H1 (cell line): ENCODE results near the gene GGA1. TPM values are rescaled to one million over a fixed set of nuclear protein-coding genes. Genes with fewer than 3 reads are reported as not detected.

Source experiments
- CTCF ChIA-PET: fragments of 300-600 bp; sonication (Branson Sonifier 250); formaldehyde crosslinking; loops from one replicate; lab custom pipeline; 2021; ENCODE audit not compliant: partially characterized antibody; lab: Charles Lee
- POLR2A ChIA-PET: fragments of 300-600 bp; sonication (Branson Sonifier 250); formaldehyde crosslinking; loops from one replicate; lab custom pipeline; 2021; ENCODE audit warnings: inconsistent platforms; ENCODE audit not compliant: partially characterized antibody; lab: Charles Lee
- DNase-seq, 2 experiments: peaks; one replicate each; pipeline versions ENCODE4 v3.0.0 to v3.0.0-alpha.2; 2010 to 2022; ENCODE audit warnings: low spot score in 2 of 2, low read depth in 1 of 2, mixed read lengths in 1 of 2
- FAIRE-seq: peaks from 2 replicates; lab custom pipeline; 2011; peaks lifted over from hg19 to GRCh38; lab: Jason Lieb, UNC
- H2AFZ ChIP-seq: 2 replicates; pipeline ENCODE4 v1.8.1; 2012; ENCODE audit warnings: low read length, inconsistent platforms
- H2AK5ac ChIP-seq: 2 replicates; pipeline ENCODE4 v1.6.1; 2013; ENCODE audit warnings: low read depth, low read length
- H2BK120ac ChIP-seq: replicated peaks from 2 replicates; pipeline ENCODE3; 2013; ENCODE audit warnings: low read depth, low read length, inconsistent platforms
- H2BK12ac ChIP-seq: 2 replicates; pipeline ENCODE4 v1.6.1; 2013; ENCODE audit warnings: low read depth, low read length
- H2BK15ac ChIP-seq: 2 replicates; pipeline ENCODE4 v1.6.1; 2013; ENCODE audit warnings: low read length
- H2BK20ac ChIP-seq: 2 replicates; pipeline ENCODE4 v1.6.1; 2013; ENCODE audit warnings: low read length
- H2BK5ac ChIP-seq: 2 replicates; pipeline ENCODE4 v1.6.1; 2013; ENCODE audit warnings: low read depth, low read length
- H3K14ac ChIP-seq: 2 replicates; pipeline ENCODE4 v1.6.1; 2013; ENCODE audit warnings: inconsistent platforms; ENCODE audit not compliant: insufficient read length
- H3K18ac ChIP-seq: 2 replicates; pipeline ENCODE4 v1.6.1; 2013; ENCODE audit warnings: low read length; ENCODE audit errors: extremely low read depth
- H3K23ac ChIP-seq: 2 replicates; pipeline ENCODE4 v1.6.1; 2013; ENCODE audit warnings: inconsistent platforms; ENCODE audit not compliant: insufficient read length
- H3K23me2 ChIP-seq: 2 replicates; pipeline ENCODE4 v1.6.1; 2013; ENCODE audit warnings: low read depth, low read length
- H3K27ac ChIP-seq: 2 replicates; pipeline ENCODE4 v1.6.1; 2011; ENCODE audit warnings: low read depth, low read length, inconsistent platforms
- H3K27me3 ChIP-seq, 4 experiments: replicated peaks in 1 of 4; 1 replicate in 1 of 4; 2 replicates in 3 of 4; pipeline versions ENCODE4 v1.6.1 to v1.8.1; 2011 to 2013; ENCODE audit warnings: low read length in 3 of 4, mild to moderate bottlenecking in 3 of 4, inconsistent platforms in 2 of 4, mixed read lengths in 2 of 4, moderate library complexity in 1 of 4; ENCODE audit not compliant: control insufficient read depth in 3 of 4, insufficient read depth in 3 of 4; ENCODE audit errors: extremely low read depth in 1 of 4
- H3K36me3 ChIP-seq, 4 experiments: 2 replicates each; pipeline versions ENCODE4 v1.6.1 to v1.8.1; 2011 to 2013; ENCODE audit warnings: mild to moderate bottlenecking in 4 of 4, low read length in 3 of 4, moderate library complexity in 2 of 4, control low read depth in 1 of 4, inconsistent platforms in 1 of 4; ENCODE audit not compliant: insufficient read depth in 4 of 4, control insufficient read depth in 2 of 4
- H3K4ac ChIP-seq: replicated peaks from 2 replicates; pipeline ENCODE3; 2013; ENCODE audit warnings: low read length, low read depth, mixed read lengths, inconsistent platforms; ENCODE audit not compliant: insufficient read length
- H3K4me1 ChIP-seq, 4 experiments: replicated peaks in 1 of 4; 1 replicate in 1 of 4; 2 replicates in 3 of 4; pipeline versions ENCODE4 v1.6.1 to v1.8.1; 2011 to 2013; ENCODE audit warnings: low read length in 3 of 4, inconsistent platforms in 2 of 4, mixed read lengths in 1 of 4; ENCODE audit not compliant: insufficient read depth in 4 of 4, control insufficient read depth in 3 of 4
- H3K4me2 ChIP-seq, 2 experiments: 2 replicates each; pipeline versions ENCODE4 v1.6.1 to v1.8.1; 2011 to 2013; ENCODE audit warnings: low read depth in 2 of 2, low read length in 2 of 2, control low read depth in 1 of 2, inconsistent platforms in 1 of 2, mild to moderate bottlenecking in 1 of 2; ENCODE audit not compliant: insufficient read depth in 1 of 2
- H3K4me3 ChIP-seq, 4 experiments: fragments of 200-600, 300-600 bp in 1 of 4; sonication (generic), shearing (Covaris generic), sonication (Bioruptor Twin) in 1 of 4; 2 replicates each; pipeline versions ENCODE4 v1.5.1 to v1.8.1; 2011 to 2016; ENCODE audit warnings: low read length in 4 of 4, low read depth in 3 of 4, control low read depth in 2 of 4, inconsistent platforms in 2 of 4, mild to moderate bottlenecking in 2 of 4, mixed read lengths in 1 of 4, moderate library complexity in 1 of 4; ENCODE audit not compliant: insufficient read depth in 2 of 4; ENCODE audit errors: extremely low read depth in 1 of 4
- H3K56ac ChIP-seq: replicated peaks from 2 replicates; pipeline ENCODE3; 2013; ENCODE audit warnings: low read depth, mild to moderate bottlenecking, mixed read lengths, low read length, inconsistent platforms; ENCODE audit not compliant: insufficient read length
- H3K79me1 ChIP-seq: 2 replicates; pipeline ENCODE4 v1.6.1; 2013; ENCODE audit warnings: low read depth, low read length, control low read depth
- H3K79me2 ChIP-seq, 2 experiments: 2 replicates each; pipeline versions ENCODE4 v1.6.1 to v1.8.1; 2012 to 2013; ENCODE audit warnings: low read length in 2 of 2, mild to moderate bottlenecking in 2 of 2, inconsistent platforms in 1 of 2; ENCODE audit not compliant: insufficient read depth in 2 of 2, control insufficient read depth in 1 of 2
- H3K9ac ChIP-seq, 4 experiments: replicated peaks in 1 of 4; 1 replicate in 1 of 4; 2 replicates in 3 of 4; pipeline versions ENCODE4 v1.6.1 to v1.8.1; 2011 to 2013; ENCODE audit warnings: low read depth in 3 of 4, low read length in 3 of 4, control low read depth in 2 of 4, mild to moderate bottlenecking in 2 of 4, moderate library complexity in 2 of 4, inconsistent platforms in 1 of 4; ENCODE audit errors: extremely low read depth in 1 of 4
- H3K9me3 ChIP-seq, 2 experiments: 2 replicates each; pipeline versions ENCODE4 v1.6.1 to v1.8.1; 2012 to 2013; ENCODE audit warnings: mild to moderate bottlenecking in 2 of 2, moderate library complexity in 2 of 2, control low read depth in 1 of 2, inconsistent platforms in 1 of 2, low read depth in 1 of 2, low read length in 1 of 2, mixed read lengths in 1 of 2; ENCODE audit not compliant: insufficient read depth in 2 of 2
- H4K20me1 ChIP-seq, 2 experiments: replicated peaks in 1 of 2; 2 replicates each; pipeline versions ENCODE3 to v1.8.1; 2011 to 2013; ENCODE audit warnings: inconsistent platforms in 2 of 2, low read length in 2 of 2, mild to moderate bottlenecking in 1 of 2; ENCODE audit not compliant: insufficient read depth in 2 of 2, control insufficient read depth in 1 of 2
- H4K5ac ChIP-seq: 2 replicates; pipeline ENCODE4 v1.6.1; 2013; ENCODE audit warnings: low read length, low read depth, mixed read lengths, inconsistent platforms; ENCODE audit not compliant: insufficient read length
- H4K8ac ChIP-seq: 2 replicates; pipeline ENCODE4 v1.8.0; 2013; ENCODE audit warnings: mild to moderate bottlenecking, moderate library complexity, low read length, inconsistent platforms; ENCODE audit not compliant: insufficient read depth; ENCODE audit errors: extremely low read depth
- H4K91ac ChIP-seq: replicated peaks from 2 replicates; pipeline ENCODE3; 2013; ENCODE audit warnings: low read length, mixed read lengths, inconsistent platforms; ENCODE audit not compliant: insufficient read length
- ASH2L ChIP-seq: fragments of 200-600, 300-600 bp; sonication (generic); IDR thresholded peaks from one replicate; pipeline ENCODE4 v1.7.1; 2017; ENCODE audit warnings: low read length
- ATF3 ChIP-seq: IDR thresholded peaks from 2 replicates; pipeline ENCODE4 v1.6.1; 2011; ENCODE audit warnings: low read depth, mild to moderate bottlenecking, low read length; ENCODE audit not compliant: insufficient read depth
- CTBP2 ChIP-seq: IDR thresholded peaks from 2 replicates; pipeline ENCODE4 v1.7.0; 2011; ENCODE audit warnings: borderline replicate concordance, mild to moderate bottlenecking, moderate library complexity, mixed read lengths, low read length; ENCODE audit not compliant: insufficient read depth, insufficient read length
- E2F6 ChIP-seq: IDR thresholded peaks from 2 replicates; pipeline ENCODE4 v1.6.1; 2012; ENCODE audit warnings: inconsistent platforms
- RAD21 ChIP-seq, 2 experiments: IDR thresholded peaks in 1 of 2; conservative IDR thresholded peaks in 1 of 2; 2 replicates each; pipeline ENCODE4 v1.6.1; 2011; ENCODE audit warnings: low read depth in 2 of 2, low read length in 2 of 2, improper control_type of control experiment in 1 of 2, inconsistent platforms in 1 of 2, mild to moderate bottlenecking in 1 of 2, moderate library complexity in 1 of 2
- RNF2 ChIP-seq: fragments of 200-900, 300-1000 bp; sonication (generic); IDR thresholded peaks from 2 replicates; pipeline ENCODE4 v1.7.1; 2016; ENCODE audit warnings: borderline replicate concordance, low read depth, mild to moderate bottlenecking, antibody characterized with exemption, low read length; ENCODE audit not compliant: poor library complexity, severe bottlenecking; ENCODE audit errors: missing control alignments
- SIN3A ChIP-seq, 2 experiments: IDR thresholded peaks in 1 of 2; conservative IDR thresholded peaks in 1 of 2; 2 replicates each; pipeline ENCODE4 v1.6.1; 2011 to 2012; ENCODE audit warnings: low read length in 2 of 2, improper control_type of control experiment in 1 of 2, low read depth in 1 of 2, mild to moderate bottlenecking in 1 of 2
- SUZ12 ChIP-seq: fragments of 200-600 bp; sonication (generic); IDR thresholded peaks from 2 replicates; pipeline ENCODE4 v1.6.1; 2012; ENCODE audit warnings: mild to moderate bottlenecking, inconsistent platforms, low read length, moderate library complexity, mixed read lengths
- TEAD4 ChIP-seq: IDR thresholded peaks from 2 replicates; pipeline ENCODE4 v1.6.1; 2012; ENCODE audit warnings: low read depth, low read length, inconsistent platforms, mixed read lengths
- WGBS, 2 experiments: shearing (Covaris generic) in 1 of 2; methylation state at CpG; one replicate each; pipeline versions ENCODE4 v1.1.6 to v1.1.7; 2013 to 2015; ENCODE audit warnings: low lambda C conversion rate in 2 of 2, mixed read lengths in 2 of 2, inconsistent platforms in 1 of 2, low coverage in 1 of 2, missing lambda C conversion rate in 1 of 2; ENCODE audit not compliant: insufficient replicate concordance in 2 of 2, insufficient coverage in 1 of 2, insufficient read length in 1 of 2; ENCODE audit errors: extremely low coverage in 1 of 2, missing lambda C conversion rate in 1 of 2; 5-methylcytosine and 5-hydroxymethylcytosine counted together
- polyA plus RNA-seq, 7 experiments: library from polyadenylated mRNA; depleted of rRNA in 3 of 7; stranded (reverse) in 5 of 7; unstranded in 2 of 7; fragments of >200 nt in 5 of 7; fragments of 200-250 nt in 2 of 7; gene quantifications; 1 replicate in 5 of 7; 2 replicates in 1 of 7; 4 replicates in 1 of 7; pipeline versions ENCODE4 v1.2.1 to v1.2.3, GENCODE V29; 2011 to 2013; ENCODE audit warnings: missing spikeins in 2 of 7, mixed read lengths in 2 of 7
- total RNA-seq: library from RNA; stranded (reverse); fragmentation: NEBNext Ultra II Directional; extraction: Animal tissue kit (Norgen Biotek cat#: 25700); gene quantifications from 2 replicates; pipeline ENCODE4 v1.2.1, GENCODE V29; 2021

GGA1 gene
- total and polyA plus RNA-seq, 2 of the 8 experiments (the other 6 are each of a cell fraction or from before 2014, with no cell fraction given): 49.3 to 57.2 TPM

- CTCF ChIA-PET: interaction anchor here (1.2 to 39.4 kb wide), 9 partner anchors 15 to 88 kb away, joined by 3 to 1347 read pairs (median 5); partner anchors contain the start of genes GGA1 and LGALS2
- TF ChIP-seq RAD21 (IDR thresholded peaks at IDR 0.05 in 1 of 2, conservative IDR thresholded peaks at IDR 0.05 in 1 of 2; ENCODE audit: low read depth in 2 of 2, low read length in 2 of 2): no peak
- TF ChIP-seq TEAD4: peak; percentile 77
- TF ChIP-seq ASH2L: no peak
- no peak for TF ChIP-seq ATF3
- no peak for TF ChIP-seq RNF2
- no peak for TF ChIP-seq SUZ12
- no peak for TF ChIP-seq CTBP2
- TF ChIP-seq E2F6: 0 out of 2 replicates have a peak, but pooled peaks have one; percentile 10
- no peak for TF ChIP-seq SIN3A (conservative IDR thresholded peaks at IDR 0.05 in 1 of 2, IDR thresholded peaks at IDR 0.05 in 1 of 2; ENCODE audit: low read depth in 1 of 2, low read length in 2 of 2)
Measured at GRCh38 chr22:37560608-37561211, 47.9 kb upstream of the GGA1 start.

More at GRCh38 chr22:37560608-37561211, 47.9 kb upstream of the GGA1 start:
- Histone ChIP-seq H2BK15ac (no peak overlapping the region), H3K4me3 (peak overlapping the region; percentile 37 to 71 (median 42)), H2BK120ac (no peak overlapping the region), H3K27ac (no peak overlapping the region), H4K5ac (no peak overlapping the region), H3K23me2 (peaks cover 20% of the 10 kb centered on the region), H3K4me1 (peaks cover 11 to 52% (median 22%) of the 10 kb centered on the region in 4 experiments), H3K9ac (peak overlapping the region in 1 of 4 experiments; percentile 79; a peak in 2 of 7 replicates), H3K56ac (no peak overlapping the region), H3K23ac (no peak overlapping the region), H4K8ac (peak overlapping the region; percentile 79), H4K20me1 (no peaks in the 10 kb centered on the region), H3K36me3 (no peaks in the 10 kb centered on the region), H3K18ac (peak overlapping the region; percentile 71), H3K14ac (no peak overlapping the region), H2BK12ac (0 out of 2 replicates have a peak overlapping the region, but pooled peaks have one; percentile 50), H3K4ac (peak overlapping the region; percentile 54), H3K79me1 (no peaks in the 10 kb centered on the region), H2BK5ac (0 out of 2 replicates have a peak overlapping the region, but pooled peaks have one; percentile 35), H3K4me2 (peak overlapping the region; percentile 69 to 78), H3K9me3 (no peaks in the 10 kb centered on the region), H2AK5ac (no peak overlapping the region), H3K79me2 (no peaks in the 10 kb centered on the region), H2AFZ (no peak overlapping the region), H3K27me3 (peaks cover 6 to 28% (median 16%) of the 10 kb centered on the region in 4 experiments; a peak in 6 of 7 replicates), H4K91ac (no peak overlapping the region), H2BK20ac (no peak overlapping the region)
- no peak for DNase-seq
- POLR2A ChIA-PET: interaction anchor here (1.2 to 12.2 kb wide), 3 partner anchors 14 to 74 kb away, joined by 3 to 198 read pairs (median 4); partner anchors contain the start of gene MFNG
- WGBS, 2 experiments: 1% methylated on average over 33 of the region's 72 CpGs; no CpG with 5 or more reads in 1 of the 2 experiments
- FAIRE-seq: no peak
